ENCODE measurements around the gene TCN2.
"Not testable (repeated sequence)": the region's sequence is repeated elsewhere in the genome, so short reads cannot be mapped to it uniquely, and the experiment has no call there.

The TCN2 gene

DNA sequence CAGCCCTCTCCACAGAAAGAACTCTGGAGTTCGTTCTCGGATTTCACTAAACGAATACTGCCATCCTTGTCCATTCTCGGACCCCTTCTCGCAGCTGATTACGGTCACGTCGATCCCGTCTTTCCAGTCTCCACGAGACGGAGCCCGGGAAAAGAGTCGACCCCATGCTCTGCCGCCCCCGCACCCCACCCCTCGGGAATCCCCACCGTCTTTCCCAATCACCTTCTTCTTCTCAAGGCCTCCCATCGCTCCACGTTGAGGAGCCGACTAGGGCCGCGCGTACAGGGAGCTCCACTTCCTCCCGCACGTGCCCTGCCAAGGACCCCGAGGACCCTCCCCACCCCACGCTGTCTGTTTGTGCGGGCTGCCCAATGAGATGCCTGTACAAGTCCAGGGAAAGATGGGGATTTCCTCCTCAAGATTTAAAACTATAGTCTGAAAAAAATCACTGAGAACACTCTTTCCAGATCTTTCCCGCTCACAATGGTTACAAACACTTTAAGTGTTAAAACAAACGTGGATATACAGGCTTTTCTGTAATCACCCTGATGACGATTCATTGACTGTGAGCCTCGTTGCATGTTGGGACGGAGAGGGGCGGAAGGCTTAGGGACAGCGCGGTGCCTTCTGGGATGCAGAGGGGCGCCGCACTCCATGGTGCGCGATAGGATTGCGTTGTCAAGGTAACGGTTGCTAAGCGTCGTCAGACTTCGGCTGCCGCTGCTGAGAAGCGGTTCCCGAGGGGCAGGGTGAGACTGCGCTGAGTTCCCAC, 15.2 kb upstream of the TCN2 start, which contains the start of gene PES1:
Gene PES1, minus strand, starts transcription at position 323 of the 772 bp plus-strand sequence. Its CDS starts 77 bp downstream, at position 246.
- peak; percentile 100 for DNase-seq (ENCODE audit: low read depth in 2 of 2)
- H3K4me3 ChIP-seq (replicated peaks in 1 of 2; ENCODE audit: low read depth in 2 of 2, low read length in 2 of 2): peak within 1 kb of the TSS; percentile 57 to 87
- TF ChIP-seq CTCF (IDR thresholded peaks at IDR 0.05; ENCODE audit: low read depth, low read length): no peak

DNA sequence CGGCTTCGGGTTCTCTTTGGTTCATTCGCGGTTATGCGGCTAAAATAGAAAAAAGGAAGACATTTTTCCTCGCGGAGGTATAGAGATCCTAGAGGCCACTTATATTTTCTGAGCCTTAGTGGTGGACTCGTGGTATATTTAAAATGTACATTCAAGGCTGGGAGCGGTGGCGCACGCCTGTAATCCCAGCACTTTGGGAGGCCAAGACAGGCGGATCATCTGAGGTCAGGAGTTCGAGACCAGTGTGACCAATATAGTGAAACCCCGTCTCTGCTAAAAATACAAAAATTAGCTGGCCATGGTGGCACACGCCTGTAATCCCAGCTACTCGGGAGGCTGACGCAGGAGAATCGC, 14.6 kb upstream of the TCN2 start:
- DNase-seq (ENCODE audit: low read depth in 2 of 2): not testable (repeated sequence)
- peak overlapping the region; percentile 8 to 26 for H3K4me3 ChIP-seq (replicated peaks in 1 of 2; ENCODE audit: low read depth in 2 of 2, low read length in 2 of 2)

GRCh38 chr22:30596199-30596598, 10.8 kb upstream of the TCN2 start:
- no peak overlapping the region for H3K4me3 ChIP-seq (replicated peaks in 1 of 2; ENCODE audit: low read depth in 2 of 2, low read length in 2 of 2)
- TF ChIP-seq CTCF (IDR thresholded peaks at IDR 0.05; ENCODE audit: low read depth, low read length): no peak
- DNase-seq (ENCODE audit: low read depth in 2 of 2): no peak

- H3K4me3 ChIP-seq (replicated peaks in 1 of 2; ENCODE audit: low read depth in 2 of 2, low read length in 2 of 2): no peak overlapping the region
- DNase-seq (ENCODE audit: low read depth in 2 of 2): no peak
- TF ChIP-seq CTCF (IDR thresholded peaks at IDR 0.05; ENCODE audit: low read depth, low read length): no peak
Observed at GRCh38 chr22:30596886-30597285, 10.1 kb upstream of the TCN2 start.

GRCh38 chr22:30598986-30599385, 8.0 kb upstream of the TCN2 start:
- TF ChIP-seq CTCF (IDR thresholded peaks at IDR 0.05; ENCODE audit: low read depth, low read length): no peak
- DNase-seq (ENCODE audit: low read depth in 2 of 2): no peak

GRCh38 chr22:30600921-30601320, 6.1 kb upstream of the TCN2 start:
- no peak for TF ChIP-seq CTCF (IDR thresholded peaks at IDR 0.05; ENCODE audit: low read depth, low read length)
- no peak overlapping the region for H3K4me3 ChIP-seq (replicated peaks in 1 of 2; ENCODE audit: low read depth in 2 of 2, low read length in 2 of 2)
- DNase-seq (ENCODE audit: low read depth in 2 of 2): no peak

More at GRCh38 chr22:30598986-30599385, 8.0 kb upstream of the TCN2 start:
- H3K4me3 ChIP-seq (replicated peaks in 1 of 2; ENCODE audit: low read depth in 2 of 2, low read length in 2 of 2): no peak overlapping the region

- DNase-seq (ENCODE audit: low read depth in 2 of 2): no peak
- TF ChIP-seq CTCF (IDR thresholded peaks at IDR 0.05; ENCODE audit: low read depth, low read length): no peak
Observed at GRCh38 chr22:30601464-30601863, 5.5 kb upstream of the TCN2 start.

More at GRCh38 chr22:30601464-30601863, 5.5 kb upstream of the TCN2 start:
- H3K4me3 ChIP-seq (replicated peaks in 1 of 2; ENCODE audit: low read depth in 2 of 2, low read length in 2 of 2): no peak overlapping the region
